IMR-90 (cell line): Measurements from ENCODE around the gene ZNF280A. TPM values are rescaled to one million over a fixed set of nuclear protein-coding genes. Genes with fewer than 3 reads are reported as not detected.

Source experiments
- ATAC-seq: fragments of 200-7000 bp; cut with Tn5 transposase; 2 replicates; pipeline ENCODE4 v1.9.1; 2020; ENCODE audit warnings: low read depth, mild to moderate bottlenecking, moderate library complexity
- BruUV-seq: library from RNA; stranded (reverse); fragments of 400-500 nt; replicated peaks from 2 replicates; lab custom pipeline; 2021; lab: Mats Ljungman, UMichigan
- CTCF ChIA-PET: fragments of 300-600 bp; formaldehyde crosslinking; extraction: SDS; loops from one replicate; lab custom pipeline; 2021; ENCODE audit warnings: antibody characterized with exemption; lab: Yijun Ruan, JAX
- POLR2A ChIA-PET: fragments of 300-600 bp; sonication (Branson Sonifier 250); formaldehyde crosslinking; loops from one replicate; lab custom pipeline; 2022; ENCODE audit warnings: antibody characterized with exemption; ENCODE audit not compliant: unreplicated experiment; lab: Charles Lee
- DNase-seq: peaks from one replicate; pipeline ENCODE4 v3.0.0; 2013
- H2AFZ ChIP-seq: replicated peaks from 2 replicates; pipeline ENCODE3; 2013; ENCODE audit warnings: low read length, mild to moderate bottlenecking; ENCODE audit not compliant: poor library complexity
- H2AK5ac ChIP-seq: 2 replicates; pipeline ENCODE4 v1.6.1; 2013; ENCODE audit warnings: low read depth, low read length, inconsistent platforms
- H2AK9ac ChIP-seq: replicated peaks from 2 replicates; pipeline ENCODE3; 2013; ENCODE audit warnings: mild to moderate bottlenecking, low read depth, low read length, moderate library complexity; ENCODE audit not compliant: poor library complexity
- H2BK120ac ChIP-seq: 2 replicates; pipeline ENCODE4 v1.6.1; 2013; ENCODE audit warnings: low read depth, low read length, inconsistent platforms
- H2BK15ac ChIP-seq: 3 replicates; pipeline ENCODE4 v1.6.1; 2013; ENCODE audit warnings: low read depth, low read length, inconsistent platforms
- H2BK20ac ChIP-seq: 2 replicates; pipeline ENCODE4 v1.6.1; 2013; ENCODE audit warnings: low read depth, mild to moderate bottlenecking, inconsistent platforms, low read length, moderate library complexity
- H2BK5ac ChIP-seq: 2 replicates; pipeline ENCODE4 v1.6.1; 2013; ENCODE audit warnings: mild to moderate bottlenecking, low read depth, low read length, inconsistent platforms; ENCODE audit not compliant: poor library complexity, severe bottlenecking
- H3K14ac ChIP-seq: replicated peaks from 2 replicates; pipeline ENCODE4 v1.6.1; 2013; ENCODE audit warnings: low read depth, low read length, inconsistent platforms
- H3K18ac ChIP-seq: 2 replicates; pipeline ENCODE4 v1.6.1; 2013; ENCODE audit warnings: low read depth, low read length, control low read depth
- H3K23ac ChIP-seq: 2 replicates; pipeline ENCODE4 v1.6.1; 2013; ENCODE audit warnings: low read depth, low read length, inconsistent platforms
- H3K27ac ChIP-seq: 2 replicates; pipeline ENCODE4 v1.5.1; 2013; ENCODE audit warnings: mild to moderate bottlenecking, control low read depth, low read length; ENCODE audit not compliant: insufficient read depth
- H3K27me3 ChIP-seq: 2 replicates; pipeline ENCODE4 v1.6.1; 2013; ENCODE audit warnings: low read length; ENCODE audit not compliant: control insufficient read depth, insufficient read depth
- H3K36me3 ChIP-seq: 2 replicates; pipeline ENCODE4 v1.6.1; 2013; ENCODE audit warnings: low read length, mixed read lengths; ENCODE audit not compliant: control insufficient read depth, insufficient read depth
- H3K4ac ChIP-seq: 2 replicates; pipeline ENCODE4 v1.6.1; 2013; ENCODE audit warnings: low read depth, low read length, inconsistent platforms
- H3K4me1 ChIP-seq: 2 replicates; pipeline ENCODE4 v1.6.1; 2013; ENCODE audit warnings: low read length, mixed read lengths; ENCODE audit not compliant: control insufficient read depth, insufficient read depth
- H3K4me2 ChIP-seq: 2 replicates; pipeline ENCODE4 v1.6.1; 2013; ENCODE audit warnings: low read depth, mild to moderate bottlenecking, control low read depth, low read length, moderate library complexity
- H3K4me3 ChIP-seq: 2 replicates; pipeline ENCODE4 v1.5.1; 2013; ENCODE audit warnings: low read depth, mild to moderate bottlenecking, control low read depth, low read length, moderate library complexity; ENCODE audit not compliant: insufficient read depth
- H3K56ac ChIP-seq: 2 replicates; pipeline ENCODE4 v1.6.1; 2013; ENCODE audit warnings: low read length, inconsistent platforms; ENCODE audit not compliant: insufficient read depth; ENCODE audit errors: extremely low read depth
- H3K79me1 ChIP-seq, 2 experiments: 2 replicates each; pipeline ENCODE4 v1.6.1; 2013; ENCODE audit warnings: low read length in 2 of 2, inconsistent platforms in 1 of 2, low read depth in 1 of 2
- H3K9ac ChIP-seq: 2 replicates; pipeline ENCODE4 v1.6.1; 2013; ENCODE audit warnings: low read depth, low read length, control low read depth
- H3K9me1 ChIP-seq: 2 replicates; pipeline ENCODE4 v1.6.1; 2013; ENCODE audit warnings: low read length, inconsistent platforms; ENCODE audit not compliant: insufficient read depth
- H3K9me3 ChIP-seq: 2 replicates; pipeline ENCODE4 v1.6.1; 2013; ENCODE audit warnings: low read length; ENCODE audit not compliant: control insufficient read depth, insufficient read depth
- H4K20me1 ChIP-seq: 2 replicates; pipeline ENCODE4 v1.6.1; 2013; ENCODE audit warnings: low read length, inconsistent platforms; ENCODE audit not compliant: insufficient read depth
- H4K5ac ChIP-seq: 2 replicates; pipeline ENCODE4 v1.6.1; 2013; ENCODE audit warnings: mild to moderate bottlenecking, low read depth, low read length, control low read depth
- H4K8ac ChIP-seq, 2 experiments: 2 replicates each; pipeline ENCODE4 v1.6.1; 2013; ENCODE audit warnings: low read depth in 2 of 2, low read length in 2 of 2, control low read depth in 1 of 2, inconsistent platforms in 1 of 2
- H4K91ac ChIP-seq: 2 replicates; pipeline ENCODE4 v1.6.1; 2013; ENCODE audit warnings: low read depth, low read length, inconsistent platforms; ENCODE audit not compliant: insufficient read depth
- BHLHE40 ChIP-seq: fragments of 150-350 bp; IDR thresholded peaks from 2 replicates; pipeline ENCODE4 v1.6.1; 2016; ENCODE audit warnings: mild to moderate bottlenecking, low read depth, low read length
- CEBPB ChIP-seq: IDR thresholded peaks from 2 replicates; pipeline ENCODE4 v1.6.1; 2012; ENCODE audit warnings: low read depth, low read length, improper control_type of control experiment
- MAFK ChIP-seq: IDR thresholded peaks from 2 replicates; pipeline ENCODE4 v1.6.1; 2012; ENCODE audit warnings: low read depth, low read length, improper control_type of control experiment
- MAZ ChIP-seq: IDR thresholded peaks from 2 replicates; pipeline ENCODE4 v1.6.1; 2012; ENCODE audit warnings: low read depth, mild to moderate bottlenecking, low read length, improper control_type of control experiment, moderate library complexity, borderline replicate concordance
- MXI1 ChIP-seq: IDR thresholded peaks from 2 replicates; pipeline ENCODE4 v1.6.1; 2012; ENCODE audit warnings: low read depth, mild to moderate bottlenecking, low read length, moderate library complexity, borderline replicate concordance
- NFE2L2 ChIP-seq: fragments of 150-350 bp; IDR thresholded peaks from 2 replicates; pipeline ENCODE4 v1.6.1; 2016; ENCODE audit warnings: low read depth, mild to moderate bottlenecking, low read length
- RCOR1 ChIP-seq: IDR thresholded peaks from 2 replicates; pipeline ENCODE4 v1.6.1; 2012; ENCODE audit warnings: mild to moderate bottlenecking, low read length, improper control_type of control experiment; ENCODE audit not compliant: insufficient replicate concordance
- RFX5 ChIP-seq: IDR thresholded peaks from 2 replicates; pipeline ENCODE4 v1.8.0; 2012; ENCODE audit warnings: low read depth, mild to moderate bottlenecking, low read length, moderate library complexity
- WGBS, 2 experiments: methylation state at CpG; one replicate each; pipeline versions ENCODE4 v1.1.5 to v1.1.7; 2013; ENCODE audit warnings: missing lambda C conversion rate in 2 of 2; ENCODE audit not compliant: insufficient read length in 1 of 2; ENCODE audit errors: extremely low coverage in 2 of 2; 5-methylcytosine and 5-hydroxymethylcytosine counted together
- dilution Hi-C: fragments of 300-500 bp; cut with HindIII; formaldehyde crosslinking; loops from one replicate; pipeline ENCODE4 v1.14.3; 2018; ENCODE audit warnings: low sequenced_read_pairs; ENCODE audit not compliant: unreplicated experiment
- in situ Hi-C: fragments of 300-500 bp; cut with MboI; formaldehyde crosslinking; loops from 3 replicates; pipeline ENCODE4 v1.14.3; 2019; ENCODE audit warnings: low sequenced_read_pairs, inconsistent platforms, mixed read lengths
- intact Hi-C: fragments of 100-400 bp; cut with micrococcal nuclease; formaldehyde crosslinking; loops from 2 replicates; pipeline ENCODE4 v1.10.0; 2022
- polyA plus RNA-seq, 3 experiments: library from polyadenylated mRNA; depleted of rRNA; stranded (reverse); fragments of >200 nt; gene quantifications; 2 replicates each; pipeline ENCODE4 v1.2.3, GENCODE V29; 2012; ENCODE audit warnings: low replicate concordance in 1 of 3
- total RNA-seq: library from RNA; depleted of rRNA; stranded (reverse); fragments of >200 nt; gene quantifications from 2 replicates; pipeline ENCODE4 v1.2.3, GENCODE V29; 2012
- TF ChIP-seq, protein P1 (sequence below): fragments of 150-350 bp; IDR thresholded peaks from 2 replicates; pipeline ENCODE4 v1.6.1; 2017; ENCODE audit warnings: mild to moderate bottlenecking, antibody characterized with exemption, low read length, low read depth
- TF ChIP-seq, protein P2 (sequence below): fragments of 150-350 bp; IDR thresholded peaks from 2 replicates; pipeline ENCODE4 v1.6.1; 2016; ENCODE audit warnings: low read depth, mild to moderate bottlenecking, low read length, moderate library complexity, borderline replicate concordance
- TF ChIP-seq, protein P3 (sequence below): conservative IDR thresholded peaks from 2 replicates; pipeline ENCODE4 v1.5.1; 2012; ENCODE audit warnings: mild to moderate bottlenecking, low read depth, low read length, improper control_type of control experiment

Gene ZNF280A
- total and polyA plus RNA-seq, 2 of the 4 experiments (the other 2 are of a cell fraction) = not detected

DNA sequence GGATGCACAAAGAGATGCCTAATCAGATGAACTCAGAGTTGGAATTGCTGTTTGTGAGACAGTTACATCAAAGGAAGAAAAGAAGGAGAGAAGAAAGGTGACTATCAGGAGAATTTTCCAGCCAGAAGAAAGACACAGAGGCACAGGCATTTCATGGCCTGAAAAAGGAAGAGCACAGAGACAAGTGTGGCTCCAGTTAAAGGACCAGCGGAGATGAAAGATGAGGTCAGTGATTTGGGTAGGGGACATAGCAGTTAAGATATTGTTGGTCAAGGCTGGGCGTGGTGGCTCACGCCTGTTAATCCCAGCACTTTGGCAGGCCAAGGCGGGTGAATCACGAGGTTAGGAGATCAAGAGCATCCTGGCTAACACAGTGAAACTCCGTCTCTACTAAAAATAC is 3.4 kb upstream of the ZNF280A start:
- Histone ChIP-seq H3K79me1 (no peaks in the 10 kb centered on the region), H3K9me1 (no peaks in the 10 kb centered on the region), H3K18ac (no peak overlapping the region), H3K9ac (no peak overlapping the region), H4K8ac (no peak overlapping the region), H3K9me3 (no peaks in the 10 kb centered on the region), H3K27ac (no peak overlapping the region), H4K20me1 (no peaks in the 10 kb centered on the region), H2BK120ac (no peak overlapping the region), H2BK20ac (no peak overlapping the region), H3K23ac (no peak overlapping the region), H3K27me3 (peaks cover 5% of the 10 kb centered on the region), H4K91ac (no peak overlapping the region), H3K56ac (no peak overlapping the region), H2AK9ac (no peak overlapping the region), H2BK15ac (no peak overlapping the region), H3K14ac (no peak overlapping the region), H2AFZ (no peak overlapping the region), H3K4ac (no peak overlapping the region), H4K5ac (no peak overlapping the region), H2AK5ac (no peak overlapping the region), H3K4me1 (no peaks in the 10 kb centered on the region), H3K4me3 (no peak overlapping the region), H3K4me2 (no peak overlapping the region), H2BK5ac (no peak overlapping the region), H3K36me3 (no peaks in the 10 kb centered on the region)
- no peak for DNase-seq
- ChIA-PET CTCF (no interaction called here), POLR2A (no interaction called here)
- no peak for TF ChIP-seq BHLHE40
- no peak for TF ChIP-seq MXI1
- no peak for TF ChIP-seq RFX5
- TF ChIP-seq, protein P1, sequence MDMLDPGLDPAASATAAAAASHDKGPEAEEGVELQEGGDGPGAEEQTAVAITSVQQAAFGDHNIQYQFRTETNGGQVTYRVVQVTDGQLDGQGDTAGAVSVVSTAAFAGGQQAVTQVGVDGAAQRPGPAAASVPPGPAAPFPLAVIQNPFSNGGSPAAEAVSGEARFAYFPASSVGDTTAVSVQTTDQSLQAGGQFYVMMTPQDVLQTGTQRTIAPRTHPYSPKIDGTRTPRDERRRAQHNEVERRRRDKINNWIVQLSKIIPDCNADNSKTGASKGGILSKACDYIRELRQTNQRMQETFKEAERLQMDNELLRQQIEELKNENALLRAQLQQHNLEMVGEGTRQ = no peak
- TF ChIP-seq NFE2L2 = no peak
- TF ChIP-seq RCOR1 = no peak
- TF ChIP-seq, protein P2, sequence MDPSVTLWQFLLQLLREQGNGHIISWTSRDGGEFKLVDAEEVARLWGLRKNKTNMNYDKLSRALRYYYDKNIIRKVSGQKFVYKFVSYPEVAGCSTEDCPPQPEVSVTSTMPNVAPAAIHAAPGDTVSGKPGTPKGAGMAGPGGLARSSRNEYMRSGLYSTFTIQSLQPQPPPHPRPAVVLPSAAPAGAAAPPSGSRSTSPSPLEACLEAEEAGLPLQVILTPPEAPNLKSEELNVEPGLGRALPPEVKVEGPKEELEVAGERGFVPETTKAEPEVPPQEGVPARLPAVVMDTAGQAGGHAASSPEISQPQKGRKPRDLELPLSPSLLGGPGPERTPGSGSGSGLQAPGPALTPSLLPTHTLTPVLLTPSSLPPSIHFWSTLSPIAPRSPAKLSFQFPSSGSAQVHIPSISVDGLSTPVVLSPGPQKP = no peak
- TF ChIP-seq CEBPB = no peak
- TF ChIP-seq, protein P3, sequence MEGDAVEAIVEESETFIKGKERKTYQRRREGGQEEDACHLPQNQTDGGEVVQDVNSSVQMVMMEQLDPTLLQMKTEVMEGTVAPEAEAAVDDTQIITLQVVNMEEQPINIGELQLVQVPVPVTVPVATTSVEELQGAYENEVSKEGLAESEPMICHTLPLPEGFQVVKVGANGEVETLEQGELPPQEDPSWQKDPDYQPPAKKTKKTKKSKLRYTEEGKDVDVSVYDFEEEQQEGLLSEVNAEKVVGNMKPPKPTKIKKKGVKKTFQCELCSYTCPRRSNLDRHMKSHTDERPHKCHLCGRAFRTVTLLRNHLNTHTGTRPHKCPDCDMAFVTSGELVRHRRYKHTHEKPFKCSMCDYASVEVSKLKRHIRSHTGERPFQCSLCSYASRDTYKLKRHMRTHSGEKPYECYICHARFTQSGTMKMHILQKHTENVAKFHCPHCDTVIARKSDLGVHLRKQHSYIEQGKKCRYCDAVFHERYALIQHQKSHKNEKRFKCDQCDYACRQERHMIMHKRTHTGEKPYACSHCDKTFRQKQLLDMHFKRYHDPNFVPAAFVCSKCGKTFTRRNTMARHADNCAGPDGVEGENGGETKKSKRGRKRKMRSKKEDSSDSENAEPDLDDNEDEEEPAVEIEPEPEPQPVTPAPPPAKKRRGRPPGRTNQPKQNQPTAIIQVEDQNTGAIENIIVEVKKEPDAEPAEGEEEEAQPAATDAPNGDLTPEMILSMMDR = no peak
- no peak for TF ChIP-seq MAFK
- TF ChIP-seq MAZ = no peak
- no peak for ATAC-seq
- 90% methylated on average over 3 of the region's 6 CpGs; no CpG with 5 or more reads in 1 of the 2 experiments for WGBS, 2 experiments
- in situ Hi-C loops = no loop called here
- dilution Hi-C loops = no loop called here
- BruUV-seq = no TSS peak
- intact Hi-C loops = no loop called here
